M059J (cell line): ENCODE results near the gene UQCRQ. TPM values are rescaled to one million over a fixed set of nuclear protein-coding genes. Genes with fewer than 3 reads are reported as not detected.
A peak's percentile ranks its signal among the peaks of the same experiment; 100 is the strongest.

Experiments
- DNase-seq: peaks from one replicate; pipeline ENCODE4 v3.0.0-alpha.2; 2012; ENCODE audit warnings: low read depth
- total RNA-seq: library from RNA; depleted of rRNA; stranded (reverse); fragments of >200 nt; shearing (Covaris generic); gene quantifications from 2 replicates; pipeline ENCODE4 v1.2.3, GENCODE V29; 2014; rRNA removed

The UQCRQ gene
- total RNA-seq, result 231 and 270 TPM in 2 replicates

- peak; percentile 100 for DNase-seq
Observed at GRCh38 chr5:132866342-132867045, at the start of gene UQCRQ, which contains the start of gene GDF9. TSS of gene UQCRQ (plus strand) at chr5:132866642. CDS start at chr5:132866882, 240 bp downstream. TSS of gene GDF9 (minus strand) at chr5:132866469. CDS start at chr5:132864533, 1,936 bp downstream.

- no peak for DNase-seq
Observed at GRCh38 chr5:132817011-132817410, 49.4 kb upstream of the UQCRQ start.

DNA sequence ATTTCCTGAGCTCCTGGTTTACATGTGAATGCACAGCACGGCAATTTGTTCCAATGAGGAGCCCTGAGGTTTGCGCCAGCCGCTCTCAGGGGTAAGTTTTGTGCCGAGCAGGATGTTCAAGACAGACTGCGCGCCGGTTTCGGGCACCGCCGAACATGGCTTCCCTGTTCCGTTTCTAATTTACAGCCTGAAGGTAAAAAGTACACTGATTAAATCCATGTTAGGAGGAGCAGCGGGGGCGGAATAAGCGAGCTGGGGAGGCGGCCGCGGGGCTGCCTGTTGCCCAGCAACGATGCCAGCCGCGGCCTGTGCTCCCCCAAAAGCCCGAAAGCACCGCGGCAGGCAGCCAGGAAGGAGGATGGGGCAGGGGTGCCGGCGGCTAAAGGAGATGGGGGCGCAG lies 47.0 kb upstream of the UQCRQ start:
- no peak for DNase-seq

DNA sequence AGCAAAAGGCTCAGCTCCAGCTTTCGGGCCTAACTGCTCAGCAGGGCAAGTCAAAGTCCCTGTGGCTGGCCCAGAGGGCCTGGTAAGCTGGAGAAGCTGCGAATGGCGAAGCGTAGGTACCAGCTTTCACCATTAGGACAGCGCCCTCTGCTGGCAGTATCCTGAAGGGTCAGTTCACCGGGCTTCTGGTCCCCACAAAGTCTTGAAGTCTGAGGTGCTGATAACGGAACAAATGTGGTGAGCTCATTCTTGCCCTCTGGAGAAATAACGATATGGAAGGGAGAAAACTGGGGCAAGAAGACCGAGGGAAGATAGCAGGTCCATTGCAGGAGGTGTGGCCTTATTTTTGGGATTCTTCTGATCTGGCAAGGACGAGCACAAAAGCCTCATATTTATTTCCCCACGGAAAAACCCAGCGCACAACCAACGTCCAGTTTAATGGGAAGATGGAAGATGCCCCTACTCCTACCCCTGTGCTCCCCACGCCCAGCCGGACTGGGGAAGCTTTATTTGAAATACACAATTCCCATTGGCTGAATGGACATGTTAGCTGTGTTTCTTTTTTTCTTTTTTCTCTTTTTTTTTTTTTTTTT lies 46.2 kb upstream of the UQCRQ start:
- peak; percentile 89 for DNase-seq

DNA sequence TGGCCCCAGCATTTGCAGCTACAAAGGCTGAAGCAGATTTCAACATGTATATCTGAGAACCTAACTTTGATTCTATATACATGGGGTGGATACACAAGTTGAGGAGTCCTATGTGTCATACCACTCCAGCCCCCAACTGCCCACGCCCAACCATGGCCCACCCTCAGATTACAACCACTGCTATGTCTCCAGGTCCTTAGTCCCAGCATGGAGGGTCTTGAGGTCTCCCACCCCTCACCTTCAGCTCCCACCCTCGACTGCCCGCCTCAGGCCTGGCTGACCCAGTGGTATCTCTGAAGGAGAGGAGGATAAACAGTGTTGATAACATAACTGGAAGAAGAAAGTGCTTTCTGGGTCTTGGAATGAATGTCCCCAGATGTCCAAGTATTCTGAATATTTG lies 45.1 kb upstream of the UQCRQ start:
- no peak for DNase-seq

- DNase-seq, result peak; percentile 26
Observed at GRCh38 chr5:132821791-132822190, 44.7 kb upstream of the UQCRQ start.

- DNase-seq, result no peak
Observed at GRCh38 chr5:132822650-132823480, 43.6 kb upstream of the UQCRQ start.

- no peak for DNase-seq
Observed at GRCh38 chr5:132823481-132824050, 42.9 kb upstream of the UQCRQ start.

DNA sequence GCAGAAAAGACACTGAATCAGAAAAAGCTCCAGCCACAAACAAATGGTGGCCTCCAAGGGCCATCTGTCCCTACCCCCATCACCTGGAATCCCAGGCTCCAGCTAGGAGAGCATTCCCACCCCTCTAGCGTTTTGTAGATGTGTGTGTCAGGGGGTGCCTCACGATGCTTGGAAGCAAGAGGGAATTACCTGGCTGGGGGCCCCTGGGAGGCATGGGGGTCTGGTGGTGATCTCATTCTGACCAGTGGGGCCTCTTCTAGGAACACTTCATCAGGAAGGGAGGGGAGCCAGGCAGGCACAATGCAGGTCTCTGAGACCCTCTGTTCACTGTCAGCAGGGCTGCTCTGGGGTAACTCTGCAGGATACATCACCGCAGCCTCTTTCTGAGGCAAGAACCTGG lies 42.0 kb upstream of the UQCRQ start:
- DNase-seq, result no peak

DNA sequence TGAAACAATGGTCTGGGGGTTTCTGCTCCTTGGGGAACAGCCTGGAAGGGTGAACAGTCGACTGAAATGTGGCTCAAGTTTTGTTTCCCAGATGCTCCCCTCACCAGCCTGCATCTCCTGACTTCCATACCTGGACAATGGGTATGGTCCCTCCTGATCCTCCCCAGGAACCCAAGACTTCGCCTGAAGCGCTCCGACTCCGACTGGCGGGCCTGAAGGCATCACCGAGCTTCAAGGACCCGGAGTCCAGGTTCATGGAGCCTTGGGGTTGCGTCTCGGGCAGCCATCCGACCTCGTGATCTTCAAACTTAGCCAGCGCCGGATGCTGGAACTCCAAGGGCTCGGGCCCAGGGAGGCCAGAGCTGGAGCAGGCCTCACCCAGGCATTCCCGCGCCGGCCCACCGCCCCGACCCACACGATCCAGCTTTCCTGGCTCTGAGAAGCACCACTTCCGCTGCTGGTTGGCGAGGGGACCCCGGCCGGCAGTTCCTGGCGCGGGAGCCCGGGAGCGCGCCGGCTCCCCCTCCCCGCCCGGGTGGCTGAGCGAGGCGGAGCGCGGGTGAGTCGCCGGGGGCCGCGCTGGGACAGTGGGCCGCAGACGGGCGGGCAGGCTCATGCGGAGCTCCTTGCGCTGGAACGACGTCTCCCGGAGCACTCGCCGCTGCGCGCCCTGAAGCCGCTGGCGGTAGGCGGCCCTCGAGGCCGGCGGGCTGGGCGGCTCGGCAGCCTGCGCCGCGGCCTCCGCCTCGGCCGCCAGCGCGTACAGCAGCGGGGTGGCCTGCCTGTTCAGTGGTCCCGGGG lies 41.2 kb upstream of the UQCRQ start:
- DNase-seq, result no peak

DNA sequence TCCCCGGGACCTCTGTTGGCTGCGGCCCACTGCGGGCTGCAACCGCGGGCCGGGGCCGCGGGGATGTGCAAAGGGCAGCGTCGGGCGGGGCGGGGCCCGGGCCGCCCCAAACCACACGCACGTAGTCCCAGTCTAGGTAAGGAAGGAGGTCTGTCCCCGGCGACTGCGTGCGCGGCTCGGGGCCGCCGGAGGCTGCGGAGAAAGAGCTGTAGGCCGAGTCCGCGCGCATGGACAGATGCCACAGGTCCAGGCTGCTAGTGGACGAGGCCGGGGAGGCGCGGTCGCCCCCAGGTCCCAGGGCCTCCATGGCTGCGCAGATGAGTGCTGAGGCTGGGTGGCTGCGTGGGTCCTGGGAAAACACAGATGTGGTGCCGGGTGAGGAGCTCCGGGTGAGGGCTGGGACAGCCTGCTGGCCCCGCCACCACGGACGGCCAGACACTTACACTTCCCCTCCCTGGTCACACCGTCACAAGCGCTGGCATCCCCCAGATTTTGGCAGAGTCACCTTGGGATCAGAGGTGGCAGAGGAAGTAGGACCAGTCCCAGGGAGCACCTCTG lies 40.5 kb upstream of the UQCRQ start:
- no peak for DNase-seq

- no peak for DNase-seq
Observed at GRCh38 chr5:132826424-132827082, 39.9 kb upstream of the UQCRQ start.

GRCh38 chr5:132827943-132828673 lies 38.3 kb upstream of the UQCRQ start:
- DNase-seq, result no peak

DNA sequence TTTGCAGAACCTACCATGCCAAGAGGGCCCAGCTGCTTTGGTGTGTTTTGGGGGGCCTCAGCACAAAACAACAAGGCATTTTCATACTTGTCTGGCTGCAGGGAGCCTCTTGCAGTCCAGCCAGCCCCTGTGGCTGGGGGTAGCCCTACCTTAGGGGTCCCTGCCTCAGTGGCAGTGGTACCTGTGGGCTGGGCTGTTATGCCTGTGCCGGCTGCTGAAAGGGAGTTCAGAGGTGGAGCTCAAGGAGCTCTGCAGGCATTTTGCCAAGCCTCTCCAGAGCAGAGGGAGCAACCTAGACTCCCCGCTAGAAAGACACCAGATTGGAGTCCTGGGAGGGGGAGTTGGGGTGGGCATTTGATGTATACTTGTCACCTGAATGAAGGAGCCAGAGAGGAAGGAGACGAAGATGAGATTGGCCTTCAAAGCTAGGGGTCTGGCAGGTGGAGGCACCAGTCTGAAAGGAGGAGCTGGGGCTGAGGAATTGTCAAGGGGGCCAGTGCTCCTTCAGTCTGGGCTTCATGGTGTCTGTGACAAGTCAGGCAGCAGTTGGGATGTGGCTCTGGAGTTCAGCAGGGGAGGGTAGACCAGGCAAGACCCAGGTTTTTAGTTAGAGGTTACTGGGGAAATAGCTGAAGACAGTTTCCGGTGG lies 37.5 kb upstream of the UQCRQ start:
- DNase-seq, result no peak

DNA sequence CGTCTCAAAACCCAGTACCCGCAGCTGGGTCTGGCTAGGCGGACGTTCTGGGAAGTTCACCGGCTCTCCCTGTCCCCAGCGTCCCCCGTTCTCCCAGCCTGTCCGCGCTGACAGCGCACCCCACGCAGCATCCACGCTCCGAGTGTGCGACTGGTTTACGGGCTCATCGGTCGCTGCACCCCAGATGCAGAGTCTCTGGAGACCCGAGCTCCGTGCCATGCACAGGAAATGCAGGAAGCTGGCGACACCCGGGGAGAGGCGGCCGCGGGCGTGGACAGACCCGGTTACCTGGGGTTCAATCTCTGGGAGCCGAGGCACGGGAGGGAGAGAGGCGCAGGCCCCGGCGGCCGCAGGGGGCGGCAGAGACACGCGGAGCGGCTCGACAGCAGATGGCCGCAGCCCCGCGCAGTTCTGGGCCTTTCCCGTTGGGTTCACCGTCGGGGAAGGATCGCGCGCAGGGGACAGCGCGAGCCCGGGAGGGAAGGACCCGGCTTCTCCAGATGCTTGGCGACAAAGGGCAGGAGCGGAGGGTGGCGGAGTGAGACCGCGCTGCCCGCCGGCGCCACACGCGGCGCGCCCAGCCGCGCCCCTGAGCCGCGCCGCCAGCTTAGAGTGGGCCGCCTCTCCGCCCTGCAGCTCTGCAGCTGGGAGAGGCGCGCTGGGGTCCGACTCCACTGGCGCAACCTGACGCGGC lies 36.6 kb upstream of the UQCRQ start:
- peak; percentile 70 for DNase-seq

DNA sequence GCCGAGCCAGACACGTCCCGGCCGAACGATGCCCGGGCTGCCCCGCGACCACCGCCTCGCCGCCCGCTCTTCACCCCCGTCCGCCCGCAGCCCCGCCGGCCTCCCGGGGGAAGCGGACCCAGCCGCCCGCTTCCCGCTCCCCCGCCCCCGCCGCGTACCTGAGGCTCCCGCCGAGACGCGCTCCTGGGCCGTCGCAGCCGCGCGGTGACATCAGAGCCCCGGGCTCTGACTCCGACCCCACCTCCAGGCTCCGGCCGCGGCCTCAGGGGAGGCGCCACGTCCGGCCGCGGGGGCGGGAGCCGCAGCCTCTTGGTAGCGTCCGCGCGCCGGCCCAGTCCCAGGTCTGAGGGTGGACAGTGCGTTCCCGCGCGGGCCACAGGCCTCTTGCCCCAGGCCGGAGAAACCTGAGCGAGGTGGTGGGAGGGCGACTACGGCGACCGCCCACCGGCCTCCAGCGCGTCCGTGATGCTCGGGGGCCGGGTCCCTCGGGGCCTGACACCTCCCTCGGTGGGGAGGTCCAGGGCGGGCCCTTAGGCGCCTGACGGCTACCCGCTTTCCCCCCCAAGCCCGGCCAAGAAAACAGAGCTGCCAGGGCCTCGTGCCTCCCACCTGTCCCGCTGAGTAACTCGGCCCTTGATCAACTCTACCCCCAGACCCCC lies 35.9 kb upstream of the UQCRQ start, which contains the start of gene SHROOM1:
SHROOM1 (minus strand) TSS at position 212 of the 659 bp plus-strand sequence. CDS start 4,507 bp downstream, outside the sequence.
- DNase-seq, result peak; percentile 78

DNA sequence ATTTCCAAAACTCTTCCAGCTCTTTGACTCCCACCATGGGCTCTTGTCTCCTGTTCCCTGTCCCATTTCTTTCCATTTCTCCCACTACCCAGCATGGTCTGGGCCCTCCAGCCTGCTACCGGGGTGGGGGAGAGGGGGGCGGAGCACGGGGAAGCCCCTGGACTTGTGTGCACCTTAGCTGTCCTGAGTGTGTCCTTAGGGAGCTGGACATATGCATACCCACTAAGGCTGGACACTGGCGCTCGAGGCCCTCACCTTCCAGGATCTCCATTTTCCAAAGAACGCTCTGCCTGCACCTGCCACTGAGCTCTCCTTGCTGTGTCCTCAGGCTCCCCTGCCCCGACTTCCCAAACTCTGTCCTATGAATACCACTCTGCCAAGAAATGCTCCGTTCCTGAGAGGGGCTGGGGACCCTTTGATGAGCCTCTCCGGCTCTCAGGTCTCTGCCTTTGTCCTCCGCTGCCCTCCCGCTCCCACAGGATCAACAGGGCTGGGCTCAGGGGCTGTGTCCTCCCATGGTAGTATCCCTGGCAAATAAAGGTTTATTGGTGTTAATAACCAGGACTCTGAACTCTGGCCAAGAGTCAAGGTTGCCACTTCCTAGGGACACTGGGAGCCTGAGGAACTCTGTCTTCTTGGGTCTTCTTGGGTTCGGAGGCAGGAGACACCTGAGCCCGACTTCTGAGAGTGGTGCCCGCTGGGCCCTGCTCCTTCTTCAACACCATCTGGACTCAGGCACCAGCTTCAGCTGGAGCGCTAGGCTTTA lies 35.2 kb upstream of the UQCRQ start:
- no peak for DNase-seq
